Measurements from ENCODE around the gene WNT7A. TPM values are rescaled to one million over a fixed set of nuclear protein-coding genes. Genes with fewer than 3 reads are reported as not detected.

Gene WNT7A
- total RNA-seq, 1 experiment from 2014 or later: not detected

GRCh38 chr3:13780432-13781176 lies 99.3 kb downstream of the WNT7A start:
- H3K4me2 ChIP-seq (ENCODE audit: insufficient read depth, insufficient read length, low read length): no peak overlapping the region
- no peak overlapping the region; the same call in 1 of the 2 replicates for H3K14ac ChIP-seq (ENCODE audit: insufficient read depth, low read length)
- H4K20me1 ChIP-seq (ENCODE audit: control insufficient read depth, insufficient read depth, insufficient read length): no peaks in the 10 kb centered on the region
- no peak overlapping the region for H4K5ac ChIP-seq (ENCODE audit: insufficient read length, low read depth, low read length)
- H2BK5ac ChIP-seq (ENCODE audit: insufficient read length, low read length): no peak overlapping the region
- H3K27ac ChIP-seq (ENCODE audit: insufficient read length, low read depth, low read length): no peak overlapping the region
- no peaks in the 10 kb centered on the region for H3K79me1 ChIP-seq (ENCODE audit: insufficient read depth, low read depth, low read length, poor library complexity, severe bottlenecking)
- H2BK12ac ChIP-seq (ENCODE audit: insufficient read length, low read depth, low read length): no peak overlapping the region
- no peak overlapping the region for H2AK5ac ChIP-seq (ENCODE audit: insufficient read length, low read length)
- H2BK15ac ChIP-seq (ENCODE audit: low read depth, low read length): no peak overlapping the region
- Mint-ChIP-seq H3K36me3 (ENCODE audit: insufficient read depth in 1 of 3, low read depth in 3 of 3) (no peaks in the 10 kb centered on the region), H3K4me3 (no peak overlapping the region), H3K4me1 (peaks cover 17 to 24% of the 10 kb centered on the region in 2 experiments), H3K9me3 (no peaks in the 10 kb centered on the region), H3K27me3 (ENCODE audit: low read depth) (peaks cover 19% of the 10 kb centered on the region), H3K27ac (no peak overlapping the region)
- H3K18ac ChIP-seq (ENCODE audit: insufficient read length, low read depth, low read length): no peak overlapping the region
- H3K9ac ChIP-seq (ENCODE audit: extremely low read depth, insufficient read length, low read length): no peak overlapping the region
- no peaks in the 10 kb centered on the region for H3K79me2 ChIP-seq (ENCODE audit: insufficient read depth, low read length)
- no peak for DNase-seq
- no peaks in the 10 kb centered on the region for H3K23me2 ChIP-seq (ENCODE audit: insufficient read length, low read depth, low read length, poor library complexity, severe bottlenecking)
- no peak overlapping the region for H3T11ph ChIP-seq (ENCODE audit: low read length)
- TF ChIP-seq CTCF (conservative IDR thresholded peaks at IDR 0.05): no peak
- H3K4me1 ChIP-seq (ENCODE audit: insufficient read depth, low read length): peaks cover 2% of the 10 kb centered on the region; the same call in 1 of the 2 replicates
- H2AFZ ChIP-seq (ENCODE audit: low read length): no peak overlapping the region
- no peak overlapping the region for H3K56ac ChIP-seq (ENCODE audit: insufficient read length, low read depth, low read length)
- H2BK120ac ChIP-seq (ENCODE audit: low read depth, low read length, poor library complexity, severe bottlenecking): no peak overlapping the region
- H4K8ac ChIP-seq (replicated peaks; ENCODE audit: insufficient read length, low read depth, low read length): no peak overlapping the region
- H3K9me3 ChIP-seq (ENCODE audit: control insufficient read depth, low read depth, low read length): no peaks in the 10 kb centered on the region
- H3K27me3 ChIP-seq (ENCODE audit: insufficient read depth, low read length): no peaks in the 10 kb centered on the region
- WGBS (ENCODE audit: extremely low coverage, insufficient read length, low lambda C conversion rate): no CpG with 5 or more reads among the region's 11 CpGs
- H4K91ac ChIP-seq (ENCODE audit: insufficient read length, low read depth, low read length): no peak overlapping the region
- no peak overlapping the region for H3K4ac ChIP-seq (ENCODE audit: low read depth, low read length)
- H3K23ac ChIP-seq (ENCODE audit: insufficient read length, low read depth, low read length): no peak overlapping the region
- no peak overlapping the region for H2BK20ac ChIP-seq (ENCODE audit: low read depth, low read length, poor library complexity, severe bottlenecking)

Data from H9 (cell line).